Adrenal gland (tissue), 5 donors: ENCODE results near the gene PCSK1.

Source experiments
- POLR2A ChIP-seq, 2 donors: fragments of 450-650 bp; IDR thresholded peaks; one replicate each; pipeline ENCODE4 v1.6.1; 2017; ENCODE audit warnings: antibody characterized with exemption in 2 of 2, mild to moderate bottlenecking in 2 of 2, moderate library complexity in 1 of 2
- TF ChIP-seq, protein P1 (sequence below), 6 experiments: fragments of 450-650 bp in 4 of 6; fragments of 200-600 bp in 2 of 6; sonication (generic) in 1 of 6; IDR thresholded peaks; 1 replicate in 5 of 6; 2 replicates in 1 of 6; pipeline versions ENCODE4 v1.5.1 to v1.8.0; 2016 to 2021; ENCODE audit warnings: antibody characterized with exemption in 6 of 6, mild to moderate bottlenecking in 2 of 6, moderate library complexity in 1 of 6
- donor health status: DM: no; HTN: no; CAD: no.

- no peak for TF ChIP-seq POLR2A (IDR thresholded peaks at IDR 0.05)
- TF ChIP-seq, protein P1, sequence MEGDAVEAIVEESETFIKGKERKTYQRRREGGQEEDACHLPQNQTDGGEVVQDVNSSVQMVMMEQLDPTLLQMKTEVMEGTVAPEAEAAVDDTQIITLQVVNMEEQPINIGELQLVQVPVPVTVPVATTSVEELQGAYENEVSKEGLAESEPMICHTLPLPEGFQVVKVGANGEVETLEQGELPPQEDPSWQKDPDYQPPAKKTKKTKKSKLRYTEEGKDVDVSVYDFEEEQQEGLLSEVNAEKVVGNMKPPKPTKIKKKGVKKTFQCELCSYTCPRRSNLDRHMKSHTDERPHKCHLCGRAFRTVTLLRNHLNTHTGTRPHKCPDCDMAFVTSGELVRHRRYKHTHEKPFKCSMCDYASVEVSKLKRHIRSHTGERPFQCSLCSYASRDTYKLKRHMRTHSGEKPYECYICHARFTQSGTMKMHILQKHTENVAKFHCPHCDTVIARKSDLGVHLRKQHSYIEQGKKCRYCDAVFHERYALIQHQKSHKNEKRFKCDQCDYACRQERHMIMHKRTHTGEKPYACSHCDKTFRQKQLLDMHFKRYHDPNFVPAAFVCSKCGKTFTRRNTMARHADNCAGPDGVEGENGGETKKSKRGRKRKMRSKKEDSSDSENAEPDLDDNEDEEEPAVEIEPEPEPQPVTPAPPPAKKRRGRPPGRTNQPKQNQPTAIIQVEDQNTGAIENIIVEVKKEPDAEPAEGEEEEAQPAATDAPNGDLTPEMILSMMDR (IDR thresholded peaks at IDR 0.05) = no peak
These were observed 90.0 kb downstream of the PCSK1 start for GRCh38 chr5:96343094-96343493.
